ENCODE results near the gene ZNF580.

The ZNF580 gene

DNA sequence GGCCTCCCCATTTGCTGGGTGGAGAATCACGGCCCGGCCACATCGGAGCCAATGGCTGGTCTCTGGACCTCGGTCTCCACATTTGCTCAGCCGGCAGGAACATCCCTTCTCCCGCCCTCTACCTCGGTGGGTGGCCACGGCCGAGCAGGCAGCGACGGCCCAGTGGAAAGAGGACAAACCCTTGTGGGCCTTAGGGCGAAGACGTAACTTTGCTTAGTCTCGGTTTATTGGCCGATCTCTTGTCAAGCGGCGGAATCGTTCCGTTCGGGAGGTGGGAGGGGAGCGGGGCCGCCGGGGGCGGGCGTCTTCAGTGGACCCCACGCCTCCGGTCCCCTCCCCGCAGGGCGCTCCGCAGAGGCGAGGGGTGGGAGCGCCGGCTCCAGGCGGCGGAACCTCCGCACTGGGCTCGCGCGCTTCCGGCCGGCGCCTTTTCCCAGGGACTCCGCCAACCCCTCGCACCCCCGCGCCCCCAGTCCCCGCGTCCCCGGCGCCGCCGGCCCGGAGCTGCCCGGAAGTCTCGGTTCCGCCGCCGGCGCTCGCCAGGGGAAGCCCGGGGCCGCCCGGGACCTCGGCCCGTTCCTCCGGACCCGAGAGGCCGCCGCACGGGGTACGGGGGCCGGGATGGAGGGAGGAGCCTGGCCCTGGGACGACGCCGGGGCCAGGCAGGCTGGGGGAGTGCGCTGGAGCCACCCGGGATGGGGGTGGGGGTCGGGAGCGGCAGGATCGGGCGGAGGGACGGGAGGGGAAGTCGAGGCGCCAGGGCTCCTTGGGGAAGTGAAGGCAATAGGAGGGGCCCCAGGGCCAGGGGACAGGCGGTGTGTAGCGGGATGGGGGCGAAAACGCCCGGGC, at the start of gene ZNF580:
ZNF580 (plus strand) TSS at position 426 of the 849 bp plus-strand sequence. CDS start 1,507 bp downstream, outside the sequence.
- peak; percentile 44 to 70 for DNase-seq (ENCODE audit: low read depth in 2 of 2)

- DNase-seq (ENCODE audit: low read depth in 2 of 2): no peak
These were observed 49.2 kb upstream of the ZNF580 start for GRCh38 chr19:55591555-55591954.

DNA sequence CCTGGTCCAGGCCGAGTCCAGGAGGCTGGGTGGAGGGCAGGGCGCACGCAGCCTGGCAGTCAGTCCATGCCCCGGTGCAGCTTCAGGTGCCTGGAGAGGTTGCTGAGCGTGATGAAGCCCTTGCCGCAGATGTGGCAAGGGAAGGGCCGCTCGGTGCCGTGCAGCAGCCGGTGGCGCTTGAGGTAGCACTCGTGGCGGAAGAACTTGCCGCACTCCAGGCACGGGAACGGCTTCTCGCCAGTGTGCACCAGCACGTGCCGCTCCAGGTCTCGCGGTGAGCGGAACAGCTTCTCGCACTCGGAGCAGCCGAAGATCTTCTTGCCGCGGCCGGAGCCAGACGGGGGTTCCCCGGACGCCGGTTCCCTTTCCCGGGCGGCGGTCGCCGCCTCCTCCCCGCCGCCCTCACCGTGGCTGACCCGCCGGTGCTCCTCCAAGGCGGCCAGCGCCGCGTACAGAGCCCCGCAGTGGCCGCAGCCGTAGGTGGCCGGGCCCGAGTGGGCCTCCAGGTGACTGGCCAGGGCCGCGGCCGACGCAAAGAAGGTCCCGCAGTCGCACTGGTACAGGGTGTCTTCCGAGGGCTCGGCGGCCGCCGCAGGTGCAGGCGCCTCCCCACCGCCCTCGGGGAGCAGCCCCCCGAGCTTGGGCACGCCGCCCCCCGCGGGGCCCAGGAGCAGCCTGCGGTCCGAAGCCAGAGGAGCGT, 48.3 kb upstream of the ZNF580 start:
- no peak for DNase-seq (ENCODE audit: low read depth in 2 of 2)

DNA sequence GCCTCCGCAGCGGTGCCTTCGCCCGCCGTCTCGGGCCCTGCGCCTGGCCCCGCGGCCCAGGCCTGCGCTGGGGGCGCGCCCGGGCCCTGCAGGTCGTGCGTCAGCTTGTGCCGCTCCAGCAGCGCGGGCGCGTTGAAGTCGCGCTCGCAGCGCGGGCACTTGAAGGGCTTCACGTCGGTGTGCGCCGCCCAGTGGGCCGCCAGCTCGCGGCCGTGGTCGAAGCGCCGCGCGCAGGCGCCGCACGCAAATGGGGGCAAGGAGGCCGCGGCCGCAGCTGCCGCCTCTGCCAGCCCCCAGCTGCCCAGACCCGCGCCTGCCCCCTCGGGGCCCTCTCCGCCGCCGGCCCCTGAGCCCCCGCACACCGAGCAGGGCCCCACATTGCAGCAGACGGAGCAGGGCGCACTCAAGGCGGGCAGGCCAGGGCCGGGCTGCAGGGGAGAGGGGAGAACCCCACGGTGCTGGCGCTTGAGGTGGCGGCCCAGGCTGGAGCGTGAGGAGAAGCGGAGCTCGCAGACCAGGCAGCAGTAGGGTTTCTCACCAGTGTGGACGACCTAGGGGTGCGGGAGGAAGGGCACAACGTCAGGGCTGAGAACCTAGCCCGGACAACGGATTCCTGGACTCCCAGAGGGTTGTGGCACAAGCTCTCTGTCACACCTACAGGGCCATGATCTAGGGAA, 47.6 kb upstream of the ZNF580 start:
- DNase-seq (ENCODE audit: low read depth in 2 of 2): no peak

GRCh38 chr19:55594996-55595545, 45.7 kb upstream of the ZNF580 start:
- DNase-seq (ENCODE audit: low read depth in 2 of 2): no peak

DNA sequence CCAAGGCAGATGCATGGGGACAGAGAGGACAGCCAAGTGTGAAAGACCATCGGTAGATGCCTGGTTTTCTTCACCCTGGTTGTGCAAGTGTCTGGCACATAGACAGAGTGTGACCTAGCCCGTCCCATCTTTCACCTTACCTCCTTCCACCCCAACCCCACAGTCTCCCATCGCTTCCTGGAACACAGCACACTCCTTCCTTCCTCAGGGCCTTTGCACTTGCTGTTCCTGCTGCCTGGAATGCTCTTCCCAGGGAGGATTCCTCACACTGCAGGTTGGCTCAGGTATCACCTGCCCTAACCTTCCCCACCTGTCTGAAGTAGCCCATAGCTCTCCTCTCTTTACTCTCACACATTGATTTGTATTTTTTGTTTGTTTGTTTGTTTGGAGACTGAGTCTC, 44.5 kb upstream of the ZNF580 start:
- no peak for DNase-seq (ENCODE audit: low read depth in 2 of 2)

GRCh38 chr19:55597501-55597921, 43.3 kb upstream of the ZNF580 start:
- DNase-seq (ENCODE audit: low read depth in 2 of 2): no peak

- no peak for DNase-seq (ENCODE audit: low read depth in 2 of 2)
These were observed 42.8 kb upstream of the ZNF580 start for GRCh38 chr19:55598034-55598433.

- peak; percentile 82 to 90 for DNase-seq (ENCODE audit: low read depth in 2 of 2)
These were observed 41.9 kb upstream of the ZNF580 start for GRCh38 chr19:55598719-55599467.

DNA sequence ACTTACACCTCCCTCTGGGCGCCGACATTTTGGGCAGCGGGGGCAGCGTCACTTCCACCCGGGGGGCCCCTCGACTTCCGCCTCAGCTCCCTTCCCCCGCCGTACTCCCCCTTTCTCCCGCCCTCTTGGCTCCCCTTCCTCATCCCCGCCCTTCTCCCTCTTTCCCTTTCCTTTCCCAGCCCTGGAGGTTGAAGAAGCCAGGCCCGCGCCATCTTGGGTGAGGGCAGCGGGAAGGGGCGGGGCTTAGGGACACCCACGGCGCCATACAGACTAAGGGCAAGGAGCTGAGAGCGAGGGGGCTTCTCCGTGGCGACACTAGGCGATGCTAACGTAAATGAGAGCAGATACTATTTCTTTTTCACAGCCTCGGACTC, 41.3 kb upstream of the ZNF580 start, which contains the start of gene FIZ1:
FIZ1 (minus strand) TSS at position 50 of the 374 bp plus-strand sequence. CDS start 1,652 bp downstream, outside the sequence.
- peak; percentile 92 to 94 for DNase-seq (ENCODE audit: low read depth in 2 of 2)

DNA sequence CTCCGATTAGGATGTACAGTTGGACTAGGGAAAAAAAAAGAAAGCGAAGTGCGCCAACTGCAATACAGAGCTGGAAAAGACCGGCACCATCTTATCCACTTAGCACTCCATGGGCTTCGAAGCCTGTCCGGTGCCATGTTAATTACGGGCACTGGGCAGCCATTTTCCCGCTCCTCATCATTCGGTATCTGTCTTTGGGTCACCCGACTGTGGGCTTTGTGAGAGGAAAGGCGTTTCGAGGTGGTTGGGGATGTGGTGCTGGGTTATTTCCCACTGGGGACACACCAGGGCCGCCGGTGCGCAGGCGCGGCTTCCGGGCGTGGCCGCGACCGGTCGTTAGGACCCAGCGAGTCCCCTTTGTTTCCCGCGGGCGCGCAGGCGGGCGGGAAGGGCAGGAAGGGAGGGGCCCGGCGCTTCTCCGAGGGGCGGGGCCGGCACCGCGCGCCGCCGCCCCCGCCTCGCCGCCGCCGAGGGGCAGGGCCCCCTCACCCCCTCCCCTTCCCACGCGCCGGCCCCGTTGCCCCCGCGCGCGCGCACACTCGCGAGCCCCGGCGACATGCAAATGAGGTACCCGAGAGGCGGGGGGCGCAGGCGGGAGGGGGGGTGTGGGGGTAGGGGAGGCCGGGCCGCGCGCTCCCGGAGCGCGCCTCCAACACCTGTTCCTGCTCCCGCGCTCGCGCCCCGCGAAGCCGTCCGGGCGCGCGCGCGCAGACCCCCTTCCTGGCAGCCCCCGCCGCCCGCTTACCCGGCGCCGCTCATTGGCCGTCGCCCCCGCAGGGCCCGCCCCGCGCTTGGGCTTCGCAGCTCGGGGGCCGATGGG, 40.8 kb upstream of the ZNF580 start, which contains the start of gene ZNF524:
ZNF524 (plus strand) TSS at position 447 of the 820 bp plus-strand sequence. CDS start 1,825 bp downstream, outside the sequence.
- peak; percentile 75 to 79 for DNase-seq (ENCODE audit: low read depth in 2 of 2)

DNA sequence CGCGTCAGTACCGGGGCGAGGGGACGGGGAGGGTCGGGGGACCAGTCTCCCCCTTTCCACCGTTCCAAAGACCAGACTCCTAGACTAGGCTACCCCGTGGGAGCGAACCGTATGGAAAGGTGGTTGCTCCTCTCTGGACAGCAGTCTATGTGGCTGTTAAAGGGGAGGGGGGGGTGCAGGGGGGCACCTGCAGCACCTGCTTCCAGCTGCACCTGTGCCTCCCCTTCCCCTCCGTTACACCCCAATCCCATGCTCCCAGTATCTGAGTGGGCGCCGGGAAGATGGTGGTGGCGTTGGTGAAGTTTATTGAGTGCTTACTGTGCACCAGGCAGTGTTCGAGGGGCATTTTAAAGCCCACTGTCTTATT, 40.2 kb upstream of the ZNF580 start:
- no peak for DNase-seq (ENCODE audit: low read depth in 2 of 2)

DNA sequence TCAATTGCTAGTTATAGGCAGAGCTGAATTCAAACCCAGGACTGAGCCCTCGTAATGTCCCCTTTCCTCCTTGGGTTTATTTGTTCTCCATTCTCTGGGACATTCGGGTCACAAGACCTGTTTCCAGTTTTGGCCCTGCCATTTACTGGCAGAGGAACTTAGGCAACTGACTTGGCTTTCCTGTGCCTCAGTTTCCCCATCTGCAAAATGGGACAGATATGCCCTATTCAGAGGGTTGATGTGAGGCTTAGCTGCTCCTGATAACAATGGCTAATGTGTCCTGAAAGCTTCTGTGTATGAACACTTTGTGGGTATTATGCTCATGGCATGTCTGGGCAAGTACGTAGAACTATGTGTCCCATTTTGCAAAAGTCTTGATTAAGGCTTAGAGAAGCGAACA, 39.7 kb upstream of the ZNF580 start:
- no peak for DNase-seq (ENCODE audit: low read depth in 2 of 2)

GRCh38 chr19:55602104-55603001, 38.4 kb upstream of the ZNF580 start:
- DNase-seq (ENCODE audit: low read depth in 2 of 2): no peak

DNA sequence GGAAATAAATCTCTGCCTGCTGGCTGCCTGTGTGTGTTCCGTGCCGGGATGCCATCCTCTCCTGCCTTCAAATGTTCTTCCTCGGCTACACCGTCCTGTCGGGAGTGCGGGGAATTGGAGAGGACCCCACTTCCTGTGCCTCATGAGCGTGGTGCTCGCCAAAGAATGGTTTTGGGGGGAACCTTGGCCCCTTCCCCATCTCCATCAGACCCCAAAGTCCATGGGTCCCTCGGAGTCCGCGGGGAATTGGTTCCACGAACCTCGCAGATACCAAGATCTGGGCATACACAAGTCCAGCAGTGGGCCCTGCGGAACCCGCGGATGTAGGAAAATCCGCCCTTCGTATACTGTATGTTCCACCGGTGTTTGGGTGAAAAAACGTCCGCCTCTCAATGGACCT, 37.7 kb upstream of the ZNF580 start:
- no peak for DNase-seq (ENCODE audit: low read depth in 2 of 2)

DNA sequence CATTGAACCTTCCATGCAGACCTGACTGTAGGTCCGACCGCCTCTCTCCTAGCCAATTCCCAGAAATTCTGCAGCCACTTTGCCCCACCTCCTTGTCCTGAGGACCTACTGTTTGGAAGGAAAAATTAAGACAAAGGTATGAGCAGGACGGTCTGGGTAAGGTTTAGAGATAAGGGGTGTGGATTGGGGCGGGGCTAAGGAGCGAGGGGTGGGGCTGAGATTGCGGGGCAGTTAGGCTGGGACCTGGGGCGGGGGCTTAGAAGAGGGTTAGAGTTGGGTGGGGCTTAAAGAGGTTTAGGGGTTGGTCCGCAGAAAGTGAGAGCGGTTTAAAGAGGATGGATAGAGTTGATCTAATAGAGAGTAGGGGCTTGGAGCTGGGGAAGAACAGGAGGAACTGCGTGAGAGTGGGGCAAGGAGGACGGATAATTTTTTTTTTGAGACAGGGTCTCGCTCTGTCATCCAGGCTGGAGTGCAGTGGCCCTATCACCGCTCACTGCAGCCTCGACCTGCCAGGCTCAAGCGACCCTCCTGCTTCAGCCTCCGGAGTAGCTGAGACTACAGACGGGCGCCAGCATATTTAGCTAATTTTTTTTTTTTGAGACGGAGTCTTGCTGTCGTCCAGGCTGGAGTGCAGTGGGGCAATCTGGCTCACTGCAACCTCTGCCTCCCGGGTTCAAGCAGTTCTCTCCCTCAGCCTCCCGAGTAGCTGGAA, 37.1 kb upstream of the ZNF580 start:
- DNase-seq (ENCODE audit: low read depth in 2 of 2): no peak

DNA sequence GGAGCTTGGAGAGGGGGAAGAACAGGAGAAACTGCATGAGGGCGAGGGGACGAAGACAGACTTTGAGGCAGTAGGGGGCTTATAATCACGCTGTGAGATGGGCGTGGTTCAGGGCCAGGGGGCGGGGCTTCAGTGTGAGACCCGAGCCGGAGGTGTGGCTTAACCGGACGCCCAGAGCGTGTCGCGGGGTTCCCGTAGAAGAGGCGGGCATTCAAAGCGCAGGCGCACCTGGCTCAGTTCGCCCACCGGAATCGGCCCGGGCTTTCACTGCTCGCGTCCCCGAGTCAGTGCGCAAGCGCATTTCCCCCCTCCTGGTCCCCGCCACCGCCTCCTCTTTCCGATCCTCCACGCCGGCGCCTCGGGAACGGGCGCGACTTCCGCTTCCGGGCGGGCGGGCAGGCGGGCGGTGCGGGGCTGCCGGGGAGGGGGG, 35.6 kb upstream of the ZNF580 start:
- peak; percentile 98 to 99 for DNase-seq (ENCODE audit: low read depth in 2 of 2)

GRCh38 chr19:55605637-55606470, 34.9 kb upstream of the ZNF580 start, which contains the start of gene ZNF865:
TSS of gene ZNF865 (plus strand) at chr19:55605647. CDS start at chr19:55613619, 7,972 bp downstream.
- DNase-seq (ENCODE audit: low read depth in 2 of 2): peak; percentile 53 to 57
